ENCODE results near the gene SLC38A8.

Gene SLC38A8

DNA sequence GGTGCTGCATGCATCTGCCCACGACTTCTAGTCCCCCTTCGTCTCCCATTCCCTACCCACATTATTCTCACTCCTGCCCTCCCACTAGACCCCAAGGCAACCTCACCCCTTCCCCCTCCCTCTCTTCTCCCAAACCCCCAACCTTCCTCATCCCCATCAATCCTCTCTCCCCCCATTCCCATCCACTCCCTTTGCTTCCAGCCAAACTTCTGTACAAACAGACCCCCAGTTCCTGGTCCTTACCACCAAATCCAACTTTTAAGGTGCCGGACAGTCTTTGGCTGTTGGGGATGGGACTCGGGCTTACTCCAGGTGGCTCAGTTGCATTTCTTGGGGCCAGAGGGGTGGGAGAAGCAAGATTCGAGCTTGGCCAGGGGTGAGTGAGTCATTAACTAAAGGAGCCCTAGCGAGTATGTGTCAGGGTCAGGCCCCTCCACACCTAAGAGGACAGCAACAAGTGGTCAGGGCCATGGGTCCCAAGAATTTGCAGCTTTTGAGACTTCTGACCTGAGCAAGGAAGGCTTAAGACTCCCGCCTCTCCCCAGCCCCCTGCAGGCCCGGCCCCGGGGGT, at the start of gene SLC38A8:
Gene SLC38A8 (minus strand): TSS at position 488 of the 571 bp plus-strand sequence. CDS start 638 bp downstream, outside the sequence.
- ChIA-PET POLR2A (no interaction called here), CTCF (interaction anchor here (1.2 to 2.8 kb wide), 6 partner anchors 17 to 88 kb away, joined by 3 to 13 read pairs (median 6); no protein-coding TSS in a partner anchor)
- no peak for DNase-seq (ENCODE audit: extremely low spot score)
- TF ChIP-seq, protein P1, sequence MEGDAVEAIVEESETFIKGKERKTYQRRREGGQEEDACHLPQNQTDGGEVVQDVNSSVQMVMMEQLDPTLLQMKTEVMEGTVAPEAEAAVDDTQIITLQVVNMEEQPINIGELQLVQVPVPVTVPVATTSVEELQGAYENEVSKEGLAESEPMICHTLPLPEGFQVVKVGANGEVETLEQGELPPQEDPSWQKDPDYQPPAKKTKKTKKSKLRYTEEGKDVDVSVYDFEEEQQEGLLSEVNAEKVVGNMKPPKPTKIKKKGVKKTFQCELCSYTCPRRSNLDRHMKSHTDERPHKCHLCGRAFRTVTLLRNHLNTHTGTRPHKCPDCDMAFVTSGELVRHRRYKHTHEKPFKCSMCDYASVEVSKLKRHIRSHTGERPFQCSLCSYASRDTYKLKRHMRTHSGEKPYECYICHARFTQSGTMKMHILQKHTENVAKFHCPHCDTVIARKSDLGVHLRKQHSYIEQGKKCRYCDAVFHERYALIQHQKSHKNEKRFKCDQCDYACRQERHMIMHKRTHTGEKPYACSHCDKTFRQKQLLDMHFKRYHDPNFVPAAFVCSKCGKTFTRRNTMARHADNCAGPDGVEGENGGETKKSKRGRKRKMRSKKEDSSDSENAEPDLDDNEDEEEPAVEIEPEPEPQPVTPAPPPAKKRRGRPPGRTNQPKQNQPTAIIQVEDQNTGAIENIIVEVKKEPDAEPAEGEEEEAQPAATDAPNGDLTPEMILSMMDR (IDR thresholded peaks at IDR 0.05; ENCODE audit: control extremely low read depth, extremely low read depth, low read depth, missing control alignments) = no peak

DNA sequence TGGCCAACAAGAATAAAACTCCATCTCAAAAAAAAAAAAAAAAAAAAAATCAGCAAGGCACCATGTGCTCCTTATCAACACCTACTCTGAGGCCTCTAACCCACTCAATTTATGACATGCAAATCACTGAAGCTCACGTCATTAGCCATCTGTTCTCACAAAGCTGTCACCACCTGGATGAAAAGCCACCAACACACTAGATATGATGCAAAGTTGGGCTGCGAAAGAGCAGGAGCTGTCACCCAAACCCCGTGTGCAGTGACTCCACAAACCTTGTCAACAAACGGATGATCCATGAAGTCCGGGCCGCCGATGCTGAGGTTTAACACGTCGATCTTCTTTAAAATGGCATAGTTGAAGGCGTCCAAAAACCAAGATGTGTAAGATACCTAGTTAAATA, 48.9 kb upstream of the SLC38A8 start:
- TF ChIP-seq, protein P1 (IDR thresholded peaks at IDR 0.05; ENCODE audit: control extremely low read depth, extremely low read depth, low read depth, missing control alignments) = no peak
- DNase-seq (ENCODE audit: extremely low spot score) = no peak
- ChIA-PET POLR2A (interaction anchor here (1.0 kb wide), 1 partner anchor 9 kb away, joined by 3 read pairs; no protein-coding TSS in a partner anchor), CTCF (interaction anchor here (13.5 kb wide), 1 partner anchor 96 kb away, joined by 155 read pairs; the partner anchor contains the start of gene TAF1C)

DNA sequence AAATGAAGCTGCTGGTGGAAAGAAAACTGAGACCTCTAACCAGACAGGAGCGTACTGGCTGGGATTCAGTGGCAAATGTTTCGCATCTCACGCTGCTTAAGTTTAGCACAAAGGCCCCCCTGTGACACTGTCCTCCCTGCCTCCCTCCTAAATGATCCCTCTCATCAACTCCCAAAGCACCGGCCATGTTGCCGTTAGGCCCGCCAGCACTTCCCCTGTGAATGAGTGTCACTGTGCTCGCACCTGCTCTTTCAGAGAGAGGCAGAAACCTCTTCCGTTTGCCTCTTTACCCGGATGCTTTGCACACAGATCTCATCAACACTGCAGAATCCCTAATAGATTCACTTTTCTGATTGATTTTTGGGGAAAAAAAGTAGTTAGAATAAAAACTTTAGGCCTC, 47.6 kb upstream of the SLC38A8 start:
- no peak for DNase-seq (ENCODE audit: extremely low spot score)
- POLR2A ChIA-PET = no interaction called here
- TF ChIP-seq, protein P1 (IDR thresholded peaks at IDR 0.05; ENCODE audit: control extremely low read depth, extremely low read depth, low read depth, missing control alignments) = no peak
- CTCF ChIA-PET = interaction anchor here (0.9 to 13.5 kb wide), 2 partner anchors 32 to 97 kb away, joined by 3 to 155 read pairs; partner anchors contain the start of gene TAF1C

DNA sequence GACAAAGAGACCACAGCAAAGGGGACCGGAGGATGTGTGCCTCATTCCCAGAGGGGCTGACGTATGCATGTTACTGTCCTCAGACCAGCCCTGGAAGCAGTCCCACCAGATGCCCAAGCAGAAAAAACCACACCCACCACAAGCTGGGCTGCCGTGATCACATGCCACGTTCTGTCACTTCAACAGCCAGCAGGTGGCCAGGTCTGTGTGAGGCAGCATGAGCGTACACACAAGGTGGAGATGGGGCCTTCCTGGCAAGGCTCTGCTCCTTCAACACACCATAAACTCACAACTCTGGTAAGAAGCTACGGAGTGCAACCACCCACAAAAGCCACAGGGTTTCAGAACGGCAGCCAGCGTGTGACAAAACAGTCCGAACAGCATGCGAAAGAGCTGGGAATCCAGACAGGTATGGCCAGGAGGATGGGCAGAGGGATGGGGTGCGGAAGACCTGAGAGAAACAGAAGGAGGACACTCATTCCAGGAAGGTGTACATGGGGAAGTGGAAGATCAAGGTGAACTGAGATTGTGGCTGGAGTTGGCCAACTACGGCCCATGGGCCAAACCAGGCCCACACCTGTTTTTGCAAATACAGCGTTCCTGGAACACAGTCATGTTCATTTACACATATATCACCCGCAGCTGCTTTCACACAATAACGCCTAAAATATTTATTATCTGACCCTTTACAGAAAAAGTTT, 46.2 kb upstream of the SLC38A8 start:
- TF ChIP-seq, protein P1 (IDR thresholded peaks at IDR 0.05; ENCODE audit: control extremely low read depth, extremely low read depth, low read depth, missing control alignments) = peak; percentile 43
- ChIA-PET POLR2A (no interaction called here), CTCF (interaction anchor here (0.7 to 13.5 kb wide), 14 partner anchors 8 to 418 kb away, joined by 3 to 155 read pairs (median 4); partner anchors contain the start of genes DNAAF1, HSDL1, MBTPS1 and TAF1C)
- peak; percentile 77 for DNase-seq (ENCODE audit: extremely low spot score)

DNA sequence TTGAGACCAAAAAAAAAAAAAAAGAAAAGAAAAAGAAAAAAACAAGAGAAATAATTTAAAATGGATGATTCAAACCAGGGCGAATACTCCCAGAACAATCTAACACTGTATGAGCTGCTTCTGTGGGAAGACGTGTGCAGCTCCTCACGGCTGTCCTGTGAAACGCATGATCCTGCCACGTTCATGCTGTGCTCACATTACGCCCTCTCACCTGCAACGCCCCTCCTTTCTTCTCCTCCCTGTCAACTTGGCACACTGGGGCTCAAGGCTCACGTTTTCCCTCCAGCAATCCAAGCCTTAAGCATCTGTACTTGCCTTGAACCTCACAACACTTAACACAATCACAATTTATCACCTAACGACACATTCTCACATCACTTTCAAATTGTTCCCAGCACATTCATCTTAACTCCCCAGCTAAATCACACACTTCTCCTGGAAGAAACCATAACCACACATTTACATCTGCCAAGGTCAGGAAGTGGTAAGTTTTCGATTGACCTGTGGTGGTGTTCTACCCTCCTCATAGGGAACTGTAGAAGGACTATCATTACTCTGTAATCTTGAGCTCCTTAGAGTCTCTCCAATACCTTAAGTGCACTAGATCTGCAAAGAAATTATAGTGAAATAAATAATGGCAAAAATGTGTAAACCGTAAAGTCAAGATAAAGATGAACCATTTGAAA, 45.0 kb upstream of the SLC38A8 start:
- ChIA-PET POLR2A (no interaction called here), CTCF (interaction anchor here (0.8 to 13.5 kb wide), 10 partner anchors 10 to 261 kb away, joined by 3 to 155 read pairs (median 4); partner anchors contain the start of genes MBTPS1 and TAF1C)
- DNase-seq (ENCODE audit: extremely low spot score) = no peak
- TF ChIP-seq, protein P1 (IDR thresholded peaks at IDR 0.05; ENCODE audit: control extremely low read depth, extremely low read depth, low read depth, missing control alignments) = no peak

DNA sequence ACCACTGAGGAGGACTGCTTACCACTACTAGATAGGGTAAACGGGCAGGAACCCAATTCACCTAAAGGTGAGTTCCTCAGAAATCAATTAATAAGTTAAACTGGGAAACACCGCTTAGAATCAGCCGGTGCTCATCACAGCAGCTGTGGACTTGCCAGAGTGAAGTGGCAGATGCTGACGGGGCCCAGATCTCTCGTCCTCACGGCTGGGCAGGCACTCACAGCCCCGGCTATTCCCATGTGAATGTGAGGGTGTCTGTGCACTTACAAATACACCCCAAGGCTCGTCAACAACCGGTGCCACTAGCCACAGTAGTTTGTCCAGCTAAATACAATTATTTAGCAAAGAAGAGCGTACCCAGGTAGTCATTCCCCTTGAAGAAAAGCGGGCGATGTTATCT, 44.4 kb upstream of the SLC38A8 start:
- TF ChIP-seq, protein P1 (IDR thresholded peaks at IDR 0.05; ENCODE audit: control extremely low read depth, extremely low read depth, low read depth, missing control alignments) = no peak
- no peak for DNase-seq (ENCODE audit: extremely low spot score)
- CTCF ChIA-PET = interaction anchor here (0.8 to 13.5 kb wide), 12 partner anchors 10 to 261 kb away, joined by 3 to 155 read pairs (median 4); partner anchors contain the start of genes MBTPS1 and TAF1C
- POLR2A ChIA-PET = no interaction called here
